ENCODE results near the gene HECW1.

HECW1 gene

DNA sequence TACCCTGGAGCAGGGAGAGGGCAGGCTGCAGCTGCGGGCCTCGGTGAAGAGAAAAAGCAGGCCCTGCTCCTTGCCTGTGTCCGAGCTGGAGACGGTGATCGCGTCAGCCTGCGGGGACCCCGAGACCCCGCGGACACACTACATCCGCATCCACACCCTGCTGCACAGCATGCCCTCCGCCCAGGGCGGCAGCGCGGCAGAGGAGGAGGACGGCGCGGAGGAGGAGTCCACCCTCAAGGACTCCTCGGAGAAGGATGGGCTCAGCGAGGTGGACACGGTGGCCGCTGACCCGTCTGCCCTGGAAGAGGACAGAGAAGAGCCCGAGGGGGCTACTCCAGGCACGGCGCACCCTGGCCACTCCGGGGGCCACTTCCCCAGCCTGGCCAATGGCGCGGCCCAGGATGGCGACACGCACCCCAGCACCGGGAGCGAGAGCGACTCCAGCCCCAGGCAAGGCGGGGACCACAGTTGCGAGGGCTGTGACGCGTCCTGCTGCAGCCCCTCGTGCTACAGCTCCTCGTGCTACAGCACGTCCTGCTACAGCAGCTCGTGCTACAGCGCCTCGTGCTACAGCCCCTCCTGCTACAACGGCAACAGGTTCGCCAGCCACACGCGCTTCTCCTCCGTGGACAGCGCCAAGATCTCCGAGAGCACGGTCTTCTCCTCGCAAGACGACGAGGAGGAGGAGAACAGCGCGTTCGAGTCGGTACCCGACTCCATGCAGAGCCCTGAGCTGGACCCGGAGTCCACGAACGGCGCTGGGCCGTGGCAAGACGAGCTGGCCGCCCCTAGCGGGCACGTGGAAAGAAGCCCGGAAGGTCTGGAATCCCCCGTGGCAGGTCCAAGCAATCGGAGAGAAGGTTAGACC, 332.5 kb downstream of the HECW1 start:
- DNase-seq: no peak

DNA sequence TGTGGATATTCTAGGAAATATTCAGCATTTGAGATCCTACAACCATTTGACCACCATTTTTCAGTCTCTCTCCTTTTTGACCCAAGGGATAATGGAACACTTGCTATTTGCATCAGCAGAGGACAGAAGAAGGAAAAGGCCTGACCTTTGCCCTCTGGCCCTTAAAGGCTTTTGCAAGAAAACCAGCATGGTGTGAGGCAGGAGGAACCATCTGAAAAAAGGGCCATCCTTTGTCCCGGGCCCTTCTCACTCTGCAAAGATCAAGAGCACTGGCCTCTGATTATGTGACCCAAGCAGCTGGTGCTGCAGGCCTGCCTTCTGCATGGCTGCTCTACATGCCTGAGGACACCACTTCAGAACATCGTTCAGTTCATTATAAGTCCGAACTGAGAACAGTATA, 337.1 kb downstream of the HECW1 start:
- DNase-seq: no peak

DNA sequence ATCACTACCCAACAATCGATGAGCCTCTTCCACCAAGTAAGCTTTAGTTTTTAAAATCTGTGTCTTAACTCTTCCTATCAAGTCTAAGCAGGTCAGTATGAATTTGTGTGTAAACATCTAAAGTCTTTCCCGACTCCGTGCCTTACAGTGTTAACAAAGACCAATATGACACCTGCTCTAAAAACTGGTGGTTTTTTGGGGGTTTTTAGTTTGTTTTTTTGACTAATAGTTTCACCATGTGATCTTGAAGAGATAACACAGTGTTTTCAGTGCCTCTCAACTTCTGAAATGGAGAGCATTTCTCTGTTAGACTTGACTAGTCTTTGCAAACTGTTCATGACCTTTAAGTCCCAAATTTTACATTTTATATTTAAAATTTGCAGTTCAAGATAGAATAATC, 338.4 kb downstream of the HECW1 start:
- no peak for DNase-seq

DNA sequence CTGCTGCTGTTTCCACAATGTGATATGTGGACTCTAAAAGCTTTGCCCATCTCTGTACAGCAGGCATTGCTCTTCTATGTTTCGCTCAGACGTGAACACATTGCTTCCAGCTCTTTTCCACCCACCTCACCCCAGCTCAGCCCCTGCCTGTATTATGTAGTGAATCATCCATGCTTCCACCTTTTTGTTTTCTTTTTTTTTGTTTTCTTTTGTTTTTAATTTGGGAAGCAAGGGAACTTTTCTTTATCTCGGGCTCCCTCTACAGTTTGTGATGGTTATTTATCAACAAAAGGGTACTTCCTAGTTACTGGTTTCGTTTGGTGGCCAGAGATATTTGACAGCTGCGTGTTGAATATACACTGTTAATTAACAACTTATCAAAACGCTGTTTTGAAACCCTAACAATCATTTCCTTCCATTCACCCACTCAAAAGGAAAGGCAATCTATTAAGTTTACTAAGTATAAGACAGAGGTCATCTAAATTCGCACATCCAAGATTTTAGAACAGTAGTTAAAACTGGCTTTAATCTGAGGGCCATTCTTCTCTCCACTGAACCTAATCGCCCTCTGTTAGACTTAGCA, 342.6 kb downstream of the HECW1 start:
- no peak for DNase-seq

DNA sequence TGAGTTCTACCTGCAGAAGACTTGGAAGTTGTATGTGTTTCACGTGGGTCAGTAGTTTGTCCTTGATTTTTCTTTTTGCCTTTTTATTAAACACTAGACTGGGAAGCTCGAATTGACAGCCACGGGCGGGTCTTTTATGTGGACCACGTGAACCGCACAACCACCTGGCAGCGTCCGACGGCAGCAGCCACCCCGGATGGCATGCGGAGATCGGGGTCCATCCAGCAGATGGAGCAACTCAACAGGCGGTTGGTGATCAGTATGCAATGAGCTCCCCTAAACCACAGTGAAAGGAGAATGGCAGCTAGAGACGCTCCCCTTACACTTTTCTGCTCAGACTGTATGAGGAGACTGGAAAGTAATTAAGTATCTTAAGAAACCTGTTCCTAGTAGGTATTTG, 343.8 kb downstream of the HECW1 start:
- DNase-seq: no peak

DNA sequence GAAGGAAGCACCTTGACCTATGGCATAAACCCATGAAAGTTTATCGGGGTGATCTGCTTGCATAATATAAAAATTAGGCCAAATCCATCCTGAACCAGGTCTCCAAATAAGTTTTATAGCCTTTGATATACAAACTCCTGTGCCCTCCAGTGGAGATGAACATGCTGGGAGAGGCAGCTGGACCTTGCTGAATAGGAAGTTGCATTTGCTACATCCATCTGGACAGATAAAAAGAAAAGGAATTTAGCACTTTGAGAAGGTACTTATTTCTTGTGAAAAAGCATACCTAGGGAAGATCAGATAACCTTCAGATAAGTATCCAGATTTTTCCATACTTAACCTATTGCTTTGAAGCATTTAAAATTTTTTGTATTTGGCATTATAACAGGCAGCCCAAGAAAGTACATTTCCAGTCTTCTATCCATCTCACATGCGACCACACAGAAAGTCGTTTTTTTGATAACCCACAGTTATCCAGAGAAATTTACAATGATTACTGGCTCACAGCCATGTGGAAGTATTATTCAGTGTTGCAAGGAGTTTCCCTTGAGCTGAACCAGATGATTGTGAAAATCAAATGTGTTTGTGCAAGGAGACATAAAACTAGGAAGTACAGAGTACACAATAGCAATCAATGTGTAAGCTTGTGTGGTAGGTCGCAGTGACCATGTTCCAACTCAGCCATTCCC, 346.0 kb downstream of the HECW1 start:
- DNase-seq: no peak

DNA sequence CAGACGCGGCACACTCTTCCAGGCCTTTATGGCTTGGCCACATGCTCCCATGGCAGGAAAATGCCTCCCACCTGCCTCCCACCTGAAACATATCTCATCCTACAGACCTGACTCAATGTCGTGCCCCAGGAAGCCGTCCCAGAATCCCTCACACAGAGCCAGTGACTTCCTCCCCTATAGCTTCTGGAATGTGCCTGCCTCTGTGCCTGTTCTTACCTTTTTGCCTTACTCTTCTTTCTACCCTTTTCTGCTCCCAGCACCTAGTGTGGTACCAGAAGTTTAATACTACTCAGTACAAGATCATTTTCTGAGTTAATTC, 346.5 kb downstream of the HECW1 start:
- no peak for DNase-seq

DNA sequence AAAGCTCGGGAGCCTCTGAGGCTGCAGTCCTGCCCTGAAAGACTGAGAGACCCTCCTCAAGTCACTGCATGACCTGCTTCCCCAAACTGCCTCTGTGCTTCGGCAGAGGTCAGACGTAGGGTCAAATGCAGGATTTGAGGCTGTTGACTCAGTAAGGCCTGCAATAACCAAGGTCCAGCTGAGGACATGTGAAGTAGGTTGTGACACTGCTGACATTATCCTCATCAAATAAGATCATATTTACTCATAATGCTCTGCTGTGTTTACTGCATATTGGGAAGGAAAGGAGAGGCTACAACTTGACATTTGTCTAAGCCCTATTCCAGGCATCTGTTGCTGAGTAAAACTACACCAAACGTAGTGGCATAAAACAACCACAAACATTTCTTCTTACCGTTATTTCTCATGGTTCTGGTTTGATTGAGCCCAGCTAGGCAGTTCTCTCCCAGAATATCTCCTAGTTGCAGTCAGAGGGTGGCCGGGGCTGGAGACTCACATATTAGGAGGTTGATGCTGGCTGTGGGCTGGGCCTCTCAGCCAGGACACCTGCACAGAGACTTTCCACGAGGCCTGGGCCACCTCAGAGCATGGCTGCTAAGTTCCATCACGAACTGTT, 348.4 kb downstream of the HECW1 start:
- DNase-seq: no peak

DNA sequence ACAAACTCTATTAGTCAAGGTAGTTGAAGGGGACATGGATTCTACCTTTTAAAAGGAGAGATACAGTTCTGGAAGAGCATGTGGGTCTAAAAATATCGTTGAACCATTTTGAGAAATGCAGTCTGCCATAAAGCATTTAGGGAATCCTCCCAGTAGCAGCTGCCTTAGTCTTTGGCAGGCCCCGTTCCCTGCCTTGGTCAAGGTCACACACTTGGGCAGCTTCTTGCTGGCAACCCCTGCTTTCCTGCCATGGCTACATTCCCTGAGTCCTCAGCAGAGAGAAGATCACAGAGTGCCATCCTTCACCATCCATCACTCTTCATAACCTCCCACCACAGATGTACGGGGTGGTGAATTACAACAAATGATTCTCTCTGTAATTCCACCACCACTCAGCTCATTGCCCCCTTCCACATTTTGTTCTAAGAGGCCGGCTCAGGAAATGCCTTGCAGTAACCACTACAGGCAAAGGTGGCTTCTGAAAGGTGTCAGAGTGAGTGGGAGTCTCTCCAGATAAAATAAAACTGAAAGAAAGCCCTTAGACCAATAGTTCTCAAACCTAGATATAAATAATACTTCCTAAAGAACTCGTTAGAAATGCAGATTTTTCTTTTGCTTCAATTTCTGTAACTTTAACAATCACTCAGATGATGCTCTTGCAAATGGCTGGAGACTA, 349.0 kb downstream of the HECW1 start:
- DNase-seq: no peak

DNA sequence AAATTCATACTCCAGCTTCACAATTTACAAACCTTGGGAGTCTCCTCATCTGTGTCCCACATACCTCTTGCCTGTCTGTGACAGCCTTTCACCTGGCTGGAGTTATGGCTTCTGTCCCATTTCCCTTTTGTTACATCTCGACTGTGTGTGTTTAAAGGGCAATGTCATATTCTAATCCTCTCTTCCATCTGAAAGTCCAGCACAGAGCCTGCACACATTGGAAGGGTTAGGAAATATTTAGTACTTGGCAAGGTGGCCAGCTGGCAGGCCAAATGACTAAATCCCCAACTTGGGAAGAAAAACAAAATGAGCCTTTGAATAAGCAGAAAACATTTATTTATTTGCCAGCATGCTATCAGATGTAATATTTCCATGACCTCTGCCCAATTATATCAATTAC, 350.4 kb downstream of the HECW1 start:
- no peak for DNase-seq

DNA sequence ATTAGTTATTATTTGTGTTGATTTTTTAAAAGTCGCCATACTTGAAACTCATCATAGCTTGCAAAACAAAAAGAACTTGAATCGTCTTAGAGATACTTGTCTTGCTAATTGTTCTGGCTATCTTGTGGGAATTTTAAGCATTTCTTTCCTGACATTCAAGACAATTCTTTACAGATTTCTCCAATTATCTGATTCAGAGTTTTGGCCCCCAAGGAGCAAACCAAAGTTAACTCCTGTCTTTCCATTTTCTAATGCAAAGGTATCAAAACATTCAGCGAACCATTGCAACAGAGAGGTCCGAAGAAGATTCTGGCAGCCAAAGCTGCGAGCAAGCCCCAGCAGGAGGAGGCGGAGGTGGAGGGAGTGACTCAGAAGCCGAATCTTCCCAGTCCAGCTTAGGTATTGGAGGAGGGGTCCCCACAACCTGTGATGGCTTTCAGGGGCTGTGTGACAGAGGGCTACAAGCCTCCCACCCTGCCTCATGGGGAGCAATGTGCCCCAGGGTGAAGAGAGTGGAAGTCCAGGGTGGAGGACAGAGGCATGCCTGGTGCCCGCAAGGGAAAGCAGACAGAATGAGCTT, 351.0 kb downstream of the HECW1 start:
- no peak for DNase-seq

DNA sequence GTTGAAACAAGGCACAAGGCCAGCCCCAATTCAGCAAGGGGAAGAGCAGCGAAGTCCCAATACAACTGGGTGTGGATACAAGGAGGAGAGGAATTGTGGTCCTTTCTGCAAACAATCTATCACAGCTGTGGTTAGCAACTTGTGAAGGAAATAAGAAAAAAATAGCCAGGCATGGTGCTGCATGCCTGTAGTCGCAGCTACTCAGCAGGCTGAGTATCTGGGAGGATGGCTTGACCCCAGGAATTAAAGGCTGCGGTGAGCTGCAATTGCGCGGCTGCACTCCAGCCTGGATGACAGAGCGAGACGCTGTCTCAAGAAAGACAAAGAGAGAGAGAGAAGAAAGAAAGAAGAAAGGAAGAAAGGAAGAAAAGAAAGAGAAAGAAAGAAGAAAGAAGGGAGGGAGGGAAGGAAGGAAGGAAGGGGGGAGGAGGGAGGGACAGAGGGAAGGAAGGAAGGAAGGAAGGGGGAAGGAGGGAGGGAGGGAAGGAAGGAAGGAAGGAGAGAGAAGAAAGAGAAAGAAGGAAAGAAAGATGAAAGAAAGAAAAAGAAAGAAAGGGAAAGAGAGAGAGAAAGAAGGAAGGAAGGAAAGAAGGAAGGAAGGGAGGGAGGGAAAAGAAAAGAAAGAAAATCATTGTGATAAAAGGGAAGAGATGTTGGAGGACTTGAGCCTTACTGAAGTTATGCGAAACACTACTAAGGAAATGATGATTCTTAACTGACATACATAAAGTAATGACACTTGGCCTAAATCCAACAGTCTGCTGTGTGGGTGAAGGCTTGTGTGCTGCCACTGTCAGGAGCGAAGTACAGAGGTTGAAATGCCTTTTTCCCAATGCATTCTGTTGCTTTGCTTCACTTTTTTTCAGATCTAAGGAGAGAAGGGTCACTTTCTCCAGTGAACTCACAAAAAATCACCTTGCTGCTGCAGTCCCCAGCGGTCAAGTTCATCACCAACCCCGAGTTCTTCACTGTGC, 353.4 kb downstream of the HECW1 start:
- DNase-seq: no peak

DNA sequence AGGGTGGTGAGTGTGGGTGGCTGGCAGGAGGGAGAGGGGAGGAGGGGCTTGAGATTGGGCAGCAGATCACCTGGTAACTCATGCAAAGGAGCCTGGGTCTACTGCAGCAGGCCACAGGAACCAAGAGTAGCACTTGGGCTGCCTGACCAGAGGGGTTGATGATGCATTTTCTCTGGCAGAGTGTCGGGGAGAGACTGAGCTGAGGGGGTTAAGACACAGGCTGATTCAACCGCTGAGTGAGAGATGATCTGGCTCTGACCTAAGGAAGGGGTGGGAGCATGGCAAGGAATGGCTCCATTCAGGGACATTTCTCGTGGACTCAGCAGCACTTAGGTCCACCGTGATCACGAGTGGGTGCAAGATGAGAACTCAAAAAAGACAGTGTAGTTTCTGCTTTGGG, 355.0 kb downstream of the HECW1 start:
- DNase-seq: no peak

DNA sequence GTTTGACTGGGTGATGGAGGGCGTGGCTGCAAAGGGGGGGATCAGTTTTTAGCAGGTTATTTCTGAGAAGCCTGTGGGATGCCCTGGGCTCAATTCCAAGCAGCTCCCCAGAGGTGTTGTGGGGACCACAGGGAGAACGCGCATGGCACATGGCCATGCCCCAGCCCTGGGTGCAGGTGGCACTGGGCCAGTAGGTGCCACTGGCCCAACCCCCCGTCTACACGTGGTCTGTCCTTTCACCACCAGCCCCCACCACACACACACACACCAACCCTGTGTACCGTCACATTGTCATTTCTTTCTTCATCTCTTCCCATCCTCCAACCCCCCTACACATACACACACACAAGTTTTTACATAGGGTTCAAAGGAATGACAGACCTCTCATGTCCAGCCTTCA, 355.4 kb downstream of the HECW1 start:
- no peak for DNase-seq

DNA sequence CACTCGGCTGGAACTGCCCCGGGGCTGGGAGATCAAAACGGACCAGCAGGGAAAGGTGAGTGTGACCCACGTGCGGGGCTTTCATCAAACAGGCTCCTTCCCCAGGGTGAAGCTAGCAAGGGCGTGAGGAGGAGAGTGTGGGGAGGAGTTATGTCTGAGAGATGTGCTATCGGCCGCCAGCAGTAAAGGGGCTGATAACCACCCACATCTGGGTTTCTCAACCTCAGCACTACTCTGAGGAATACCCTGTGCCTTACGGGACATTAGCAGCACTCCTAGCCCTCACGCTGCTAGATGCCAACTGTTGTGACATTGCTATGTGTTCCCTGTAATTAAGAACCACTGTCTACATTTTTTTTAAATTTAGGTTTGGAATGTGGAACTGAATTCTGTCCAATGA, 356.6 kb downstream of the HECW1 start:
- DNase-seq: no peak

DNA sequence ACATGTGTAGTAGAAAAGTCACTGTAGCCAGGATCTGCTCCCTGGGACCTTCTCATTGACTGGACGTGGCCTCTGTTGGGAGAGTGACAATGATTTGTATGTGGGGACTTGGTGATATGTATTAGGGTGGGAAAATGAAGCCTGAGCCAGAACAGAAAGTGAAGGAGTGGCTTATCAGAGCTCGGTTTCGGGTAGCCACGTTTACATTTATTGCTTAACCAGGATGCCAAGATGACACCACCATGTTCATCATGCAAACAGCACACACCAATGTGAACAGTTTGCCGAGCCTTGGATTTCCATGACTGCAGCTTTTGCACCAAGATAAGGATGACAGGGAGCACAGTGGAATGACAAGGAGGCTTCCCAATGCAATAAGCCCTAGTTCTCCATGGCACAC, 357.7 kb downstream of the HECW1 start:
- no peak for DNase-seq

DNA sequence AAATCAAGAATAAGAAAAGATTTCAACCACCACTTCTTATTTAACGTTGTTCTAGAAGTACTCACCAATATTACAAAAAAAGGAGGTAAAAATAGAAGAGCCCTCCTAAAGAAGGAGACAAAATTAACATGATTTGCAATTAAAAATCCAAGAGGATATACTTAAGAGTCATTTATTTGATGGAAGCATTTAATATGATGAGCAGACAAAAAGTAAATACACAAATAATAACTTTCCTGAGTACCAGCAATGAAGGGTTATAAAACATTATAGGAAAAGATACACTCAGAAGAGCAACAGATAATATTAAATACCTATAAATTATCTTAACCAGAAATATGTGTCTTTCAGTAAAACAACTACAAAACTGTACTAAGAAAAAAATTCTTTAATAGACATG, 363.5 kb downstream of the HECW1 start:
- DNase-seq: no peak

DNA sequence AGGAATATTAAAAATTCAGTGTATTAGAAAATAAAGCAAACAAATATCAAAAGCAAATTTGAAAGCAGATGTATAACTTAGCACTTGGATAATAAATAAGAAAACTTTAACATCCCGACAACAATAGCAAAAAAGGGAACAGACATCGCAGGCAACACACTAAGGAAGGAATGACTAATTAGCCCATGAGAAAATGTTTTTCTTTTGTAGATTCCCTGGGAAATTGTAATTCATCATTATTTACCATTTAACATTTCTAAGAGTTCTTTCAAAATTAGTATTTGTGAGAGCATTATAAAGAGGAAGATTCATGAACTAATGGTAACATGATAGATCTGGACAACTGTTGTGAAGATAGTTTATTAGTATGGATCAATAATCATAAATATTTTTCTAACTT, 364.4 kb downstream of the HECW1 start:
- DNase-seq: no peak

DNA sequence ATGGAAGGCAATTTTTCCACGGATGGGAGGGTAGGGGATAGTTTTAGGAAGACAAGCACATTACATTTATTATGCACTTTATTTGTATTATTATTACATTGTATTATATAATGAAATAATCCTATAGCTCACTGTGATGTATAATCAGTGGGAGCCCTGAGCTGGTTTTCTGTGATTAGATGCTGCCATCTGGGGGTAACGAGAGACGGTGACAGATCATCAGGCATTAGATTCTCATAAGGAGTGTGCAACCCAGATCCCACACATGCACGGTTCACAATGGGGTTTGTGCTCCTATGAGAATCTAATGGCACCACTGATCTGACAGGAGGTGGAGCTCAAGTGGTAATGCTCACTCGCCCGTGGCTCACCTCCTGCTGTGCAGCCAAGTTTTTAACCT, 366.6 kb downstream of the HECW1 start:
- DNase-seq: no peak

DNA sequence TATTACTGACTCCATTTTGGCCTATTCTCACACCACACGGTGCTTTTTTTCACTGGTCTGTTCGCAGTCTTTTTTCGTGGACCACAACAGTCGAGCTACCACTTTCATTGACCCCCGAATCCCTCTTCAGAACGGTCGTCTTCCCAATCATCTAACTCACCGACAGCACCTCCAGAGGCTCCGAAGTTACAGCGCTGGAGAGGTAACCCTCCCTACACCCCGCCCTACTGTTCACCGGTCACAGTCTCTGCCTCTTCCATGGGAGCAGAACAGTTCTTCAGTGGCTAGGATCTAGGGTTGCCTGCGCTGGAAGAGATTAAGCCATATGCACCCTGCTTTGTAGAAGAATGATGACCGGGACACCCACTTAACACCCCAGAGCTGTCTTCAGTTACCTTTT, 367.1 kb downstream of the HECW1 start:
- DNase-seq: no peak

DNA sequence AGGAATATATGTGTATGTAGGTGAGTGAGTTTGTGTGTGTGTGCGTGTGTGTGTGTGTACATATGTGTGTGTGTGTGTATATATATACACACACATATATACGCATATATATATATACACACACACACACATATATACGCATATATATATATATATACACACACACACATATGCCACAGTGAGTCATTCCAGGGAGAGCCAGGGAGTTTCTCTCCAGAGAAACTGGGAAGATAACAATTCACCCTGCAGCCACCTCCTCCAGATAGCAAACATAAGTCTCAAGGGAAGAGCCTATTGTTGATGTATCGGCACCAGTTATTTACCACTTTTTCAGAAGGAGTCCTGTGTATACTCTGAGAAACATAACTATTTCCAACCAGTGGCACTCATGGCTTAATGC, 368.1 kb downstream of the HECW1 start:
- DNase-seq: no peak
